Embryonic facial prominence (tissue), 1 donor: Measurements from ENCODE around the gene SRL.
"Not testable (repeated sequence)": the region's sequence is repeated elsewhere in the genome, so short reads cannot be mapped to it uniquely, and the experiment has no call there.

Source experiments
- DNase-seq: peaks from one replicate; pipeline ENCODE4 v3.0.0-alpha.2; 2016; ENCODE audit errors: extremely low spot score

The SRL gene

DNA sequence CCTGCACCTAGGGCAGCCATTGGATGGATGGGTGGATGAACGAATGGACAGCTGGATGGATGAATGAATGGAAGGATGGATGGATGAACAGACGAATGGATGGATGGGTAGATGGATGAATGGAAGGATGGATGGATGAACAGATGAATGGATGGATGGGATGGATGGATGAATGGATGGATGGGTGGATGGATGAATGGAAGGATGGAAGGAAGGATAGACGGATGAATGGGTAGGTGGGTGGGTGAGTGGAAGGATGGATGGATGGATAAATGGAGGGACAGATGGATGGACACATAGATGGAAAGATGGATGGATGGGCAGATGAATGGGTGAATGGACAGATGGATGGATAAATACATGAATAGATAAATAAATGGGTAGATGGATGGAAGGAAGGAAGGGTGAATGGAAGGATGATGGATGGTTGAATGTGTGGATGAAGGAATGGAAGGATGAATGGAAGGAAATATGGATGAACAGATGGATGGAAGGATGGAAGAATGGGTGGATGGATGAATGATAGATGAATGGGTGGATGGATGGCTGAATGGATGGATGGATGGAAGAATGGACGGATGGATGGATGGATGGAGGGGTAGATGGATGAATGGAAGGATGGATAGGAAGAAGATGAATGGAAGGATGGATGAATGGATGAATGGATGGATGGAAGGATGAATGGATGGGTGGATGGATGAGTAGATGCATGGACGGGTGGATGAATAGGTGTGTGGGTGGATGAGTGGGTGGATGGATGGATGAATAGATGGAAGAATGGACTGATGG is 15.4 kb downstream of the SRL start:
- DNase-seq: no peak

GRCh38 chr16:4225075-4225474 is 16.8 kb downstream of the SRL start:
- DNase-seq: no peak

GRCh38 chr16:4220358-4220757 is 21.5 kb downstream of the SRL start:
- DNase-seq: no peak

DNA sequence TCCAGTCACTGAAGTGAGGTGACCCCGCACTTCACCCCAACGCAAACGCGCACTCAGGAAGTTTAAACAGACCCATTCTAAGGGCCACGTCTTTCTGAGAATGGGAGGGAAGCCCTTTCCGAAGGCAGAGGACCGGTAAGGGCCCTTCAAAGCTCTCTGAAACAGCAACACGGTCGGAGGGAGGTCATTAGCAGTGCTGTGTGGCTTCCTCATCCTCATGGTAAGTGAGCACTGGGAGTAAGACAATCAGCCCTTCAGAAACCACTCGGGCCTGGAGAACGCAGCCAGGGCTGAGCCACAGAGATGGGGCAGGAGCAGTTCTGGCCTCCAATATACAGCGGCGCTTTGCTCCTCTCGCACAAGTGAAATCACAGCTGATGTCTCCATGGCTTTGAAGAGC is 23.7 kb downstream of the SRL start:
- DNase-seq: no peak

GRCh38 chr16:4217204-4218131 is 24.4 kb downstream of the SRL start:
- DNase-seq: no peak

DNA sequence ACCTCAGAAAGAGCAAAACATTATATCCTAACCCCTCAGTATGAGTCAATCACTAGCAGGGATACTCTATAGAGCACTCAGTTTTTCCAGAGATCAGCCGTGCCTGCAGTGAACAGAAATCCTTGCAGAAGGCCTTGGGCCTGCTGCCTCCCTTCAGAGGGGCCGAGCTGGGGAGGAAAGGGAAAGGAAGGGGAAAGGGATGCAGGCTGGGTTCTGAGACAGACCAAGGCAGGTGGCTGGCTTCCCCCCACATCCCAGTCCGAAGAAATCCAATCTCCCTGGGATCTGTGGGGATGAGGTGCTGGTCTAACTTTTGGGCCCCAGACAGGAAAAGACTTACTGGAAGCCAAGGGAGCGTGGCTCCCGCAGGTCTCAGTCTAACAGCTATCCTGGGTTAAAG is 25.3 kb downstream of the SRL start:
- no peak for DNase-seq

DNA sequence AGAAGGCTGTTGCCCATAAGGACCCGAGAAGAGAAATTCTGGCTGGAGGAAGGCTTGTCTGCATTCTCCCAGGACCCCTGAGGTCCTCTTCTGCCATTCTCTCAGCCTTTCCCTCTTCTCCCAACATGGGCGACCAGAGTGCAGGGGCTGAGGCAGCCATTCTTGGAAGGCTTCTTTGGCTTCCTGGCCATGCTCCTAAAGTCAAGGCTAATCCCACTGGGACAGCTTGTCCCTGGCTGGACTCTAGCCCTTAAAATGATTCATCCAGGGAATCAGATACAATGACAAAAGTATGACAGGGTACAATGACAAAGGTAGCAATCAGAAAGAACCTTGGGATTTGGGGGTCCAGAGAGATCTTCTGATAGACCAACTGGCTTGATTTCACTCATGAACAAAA is 26.8 kb downstream of the SRL start:
- DNase-seq: no peak

DNA sequence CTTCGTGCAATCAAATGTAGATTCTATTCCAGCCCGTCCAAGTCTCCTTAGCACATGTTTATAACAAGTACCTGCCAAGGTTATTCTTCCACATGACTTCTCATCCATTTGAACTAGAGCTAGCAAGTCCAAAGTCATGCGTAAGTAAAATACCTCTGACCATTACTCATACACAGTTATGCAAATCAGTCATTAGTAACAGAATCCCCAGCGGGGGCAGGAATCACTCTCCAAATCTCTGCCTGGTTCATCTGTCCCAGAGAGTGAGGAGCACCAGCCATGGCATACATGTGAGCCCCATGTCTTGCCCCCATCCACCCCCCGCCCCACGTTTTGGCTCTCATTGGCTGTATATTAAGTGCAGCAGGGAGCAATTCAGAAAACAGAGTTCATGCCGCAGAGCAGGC is 27.7 kb downstream of the SRL start:
- no peak for DNase-seq

GRCh38 chr16:4213737-4214136 is 28.1 kb downstream of the SRL start:
- no peak for DNase-seq

DNA sequence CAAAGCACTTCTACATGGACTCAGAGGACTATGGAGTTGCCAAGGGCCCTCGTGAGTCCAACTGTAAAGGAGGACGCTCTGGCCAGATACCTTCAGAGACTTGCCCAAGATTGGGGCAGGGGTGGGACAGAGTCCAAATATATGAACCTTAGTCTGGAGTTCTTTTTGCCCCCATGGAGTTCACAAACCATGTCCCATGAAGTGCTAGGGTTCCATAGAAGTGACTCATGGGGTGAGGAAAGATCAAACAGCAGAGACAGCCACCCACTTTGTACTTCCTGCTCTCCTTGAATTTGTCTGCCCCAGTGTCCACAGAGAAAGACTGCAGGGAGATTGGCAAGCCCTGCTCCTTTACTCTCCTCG is 29.0 kb downstream of the SRL start:
- no peak for DNase-seq

- no peak for DNase-seq
These were observed 29.5 kb downstream of the SRL start for GRCh38 chr16:4212211-4212933.

DNA sequence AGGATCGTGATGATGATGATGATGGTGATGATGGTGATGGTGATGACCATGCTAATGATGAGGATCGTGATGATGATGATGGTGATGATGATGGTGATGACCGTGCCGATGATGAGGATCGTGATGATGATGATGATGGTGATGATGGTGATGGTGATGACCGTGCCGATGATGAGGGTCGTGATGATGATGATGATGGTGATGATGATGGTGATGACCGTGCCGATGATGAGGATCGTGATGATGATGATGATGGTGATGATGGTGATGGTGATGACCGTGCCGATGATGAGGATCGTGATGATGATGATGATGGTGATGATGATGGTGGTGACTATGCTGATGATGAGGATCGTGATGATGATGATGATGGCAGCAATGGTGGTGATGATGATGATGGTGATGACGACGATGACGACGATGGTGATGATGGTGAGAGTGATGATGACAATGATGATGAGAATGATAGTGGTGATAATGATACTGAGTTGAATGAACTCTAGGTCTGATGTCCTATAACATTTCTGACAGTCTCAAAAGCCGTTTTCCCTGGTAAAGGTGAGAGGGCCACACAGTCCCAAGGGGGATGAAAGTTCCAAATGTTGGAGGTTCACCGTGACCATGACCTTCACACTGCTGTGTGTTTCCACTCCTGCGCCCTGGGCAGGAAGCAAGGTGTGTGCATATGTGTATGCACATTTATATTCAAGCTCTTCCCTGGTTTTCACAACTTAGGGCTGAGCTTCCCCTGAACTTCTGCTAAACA is 30.3 kb downstream of the SRL start:
- not testable (repeated sequence) for DNase-seq

DNA sequence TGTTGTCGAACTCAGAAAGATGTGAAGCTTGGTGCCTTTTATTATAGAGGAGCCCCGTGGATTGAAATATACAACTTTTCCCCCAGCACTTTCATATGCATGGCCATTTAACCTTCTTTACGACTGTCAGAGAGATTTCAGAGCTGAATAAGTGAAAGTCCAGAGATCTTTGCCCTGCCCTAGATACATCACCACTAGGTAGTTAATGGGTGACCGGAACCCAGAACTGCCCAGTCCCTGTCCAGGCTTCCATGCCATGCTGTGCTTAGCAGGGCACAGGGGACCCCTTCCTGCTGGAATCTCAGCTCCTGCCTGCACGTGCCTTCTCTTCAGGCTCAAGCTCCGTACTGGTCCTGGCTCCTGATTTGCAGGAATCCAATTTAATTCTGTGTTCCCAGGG is 32.2 kb downstream of the SRL start:
- no peak for DNase-seq

GRCh38 chr16:4208341-4208751 is 33.5 kb downstream of the SRL start:
- no peak for DNase-seq

- no peak for DNase-seq
These were observed 34.1 kb downstream of the SRL start for GRCh38 chr16:4207683-4208340.

DNA sequence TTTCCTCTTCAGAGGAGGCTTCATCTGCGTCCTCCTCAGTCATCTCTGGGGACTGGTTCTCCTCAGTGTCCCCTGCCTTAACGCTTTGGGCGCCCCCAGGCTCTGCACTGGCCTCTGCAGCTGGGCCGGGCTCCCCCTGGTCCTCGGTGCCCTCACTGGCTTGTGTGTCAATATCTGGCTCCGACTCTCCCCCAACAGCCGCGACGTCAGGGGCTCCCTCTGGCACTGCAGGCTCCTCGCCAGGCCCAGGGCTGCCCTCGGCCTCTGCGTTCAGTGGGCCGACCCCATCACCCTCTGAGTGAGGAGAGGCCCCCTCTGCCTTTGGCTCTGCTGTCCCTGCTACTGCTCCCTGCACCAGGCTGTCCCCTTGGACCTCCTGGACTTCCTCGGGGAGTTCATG is 34.7 kb downstream of the SRL start:
- DNase-seq: no peak

- no peak for DNase-seq
These were observed 35.2 kb downstream of the SRL start for GRCh38 chr16:4206680-4207079.

DNA sequence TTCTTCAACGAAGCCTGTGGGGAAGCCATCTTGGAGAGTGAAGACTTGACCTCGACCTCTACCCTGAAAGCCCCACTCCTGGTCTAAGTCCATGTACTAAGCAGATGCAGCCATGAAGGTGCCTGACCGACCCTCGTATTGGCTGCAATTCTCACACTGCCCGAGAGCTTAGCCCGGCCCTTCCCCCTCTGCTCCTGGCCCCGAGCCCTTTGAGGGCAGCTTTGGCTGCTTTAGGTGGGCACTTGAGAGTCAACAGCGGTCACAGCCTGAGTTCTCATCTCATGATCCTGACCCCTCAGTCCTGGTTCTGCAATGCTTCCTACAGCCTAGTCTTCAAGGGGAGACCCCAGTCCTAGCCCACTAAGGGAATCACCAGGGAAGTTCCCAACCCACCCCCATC is 35.9 kb downstream of the SRL start:
- no peak for DNase-seq

GRCh38 chr16:4204521-4204920 is 37.4 kb downstream of the SRL start:
- DNase-seq: no peak

DNA sequence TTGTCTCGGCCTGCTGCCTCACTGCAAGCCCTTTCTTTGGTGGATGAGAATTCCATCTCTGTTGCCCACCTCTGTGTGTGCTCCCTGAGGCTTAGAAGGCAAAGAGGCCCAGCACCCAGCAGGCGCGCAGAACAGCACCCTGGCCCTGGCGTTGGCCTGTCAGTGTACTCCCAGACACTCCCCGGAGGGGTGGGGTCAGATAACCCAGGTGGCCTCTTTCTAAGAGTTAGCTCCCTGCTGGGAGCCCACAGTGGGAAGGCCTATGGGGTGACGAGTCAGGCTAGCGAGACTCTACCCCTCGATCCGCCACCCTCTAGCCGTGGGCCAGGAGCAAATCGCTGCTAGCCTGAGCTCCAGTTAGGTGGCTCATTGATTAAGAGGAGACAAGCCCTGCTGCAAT is 38.1 kb downstream of the SRL start:
- no peak for DNase-seq
